GM21526 (cell line): ENCODE measurements around the gene SLC19A1.

ENCODE experiments used
- ATAC-seq: cut with Tn5 transposase; IDR thresholded peaks from one replicate; pipeline ENCODE4 v1.9.1; 2021; ENCODE audit warnings: moderate library complexity; ENCODE audit not compliant: unreplicated experiment, low FRiP score

SLC19A1 gene

DNA sequence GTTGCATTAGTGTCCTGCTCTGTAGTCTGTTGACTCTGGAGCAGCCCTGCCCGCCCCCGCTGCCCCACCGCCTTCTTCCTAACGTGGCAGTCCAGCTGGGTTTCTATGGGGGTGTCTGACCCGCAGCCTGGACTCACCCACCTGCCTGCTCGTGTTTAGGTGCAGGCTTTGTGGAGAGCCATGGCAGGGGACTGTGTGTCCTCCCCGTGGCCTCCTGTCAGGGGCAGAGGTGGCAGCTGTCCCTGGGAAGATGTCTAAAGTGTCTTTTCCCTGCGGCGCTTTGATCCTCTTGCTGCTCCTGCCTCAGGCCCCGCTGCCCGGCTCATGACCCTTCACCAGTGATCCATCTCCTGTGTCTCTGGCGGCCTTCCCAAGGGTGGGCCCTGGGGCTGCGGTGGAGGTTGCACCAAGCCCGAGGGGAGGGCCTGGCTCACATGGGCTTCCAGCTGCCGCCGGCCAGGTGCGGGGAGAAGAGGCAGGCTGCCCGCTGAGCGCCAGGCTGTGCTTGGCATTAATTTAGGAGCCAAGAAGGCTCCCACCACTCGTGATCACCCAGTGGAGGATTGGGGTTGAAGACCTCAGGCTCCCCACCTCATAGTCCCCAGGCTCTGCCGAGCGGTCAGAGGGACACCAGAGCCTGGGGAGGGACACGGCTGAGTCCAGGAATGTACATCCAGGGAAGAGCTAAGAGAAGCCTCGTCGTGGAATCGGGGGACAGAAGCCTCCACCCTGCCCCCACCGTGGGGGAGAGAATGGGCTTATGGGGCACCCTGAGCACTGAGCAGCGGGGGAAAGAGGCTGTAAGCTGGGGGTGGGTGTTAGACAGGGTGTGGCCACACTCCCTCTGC, 93.2 kb downstream of the SLC19A1 start:
- no peak for ATAC-seq

- ATAC-seq = no peak
These were observed 93.9 kb downstream of the SLC19A1 start for GRCh38 chr21:45448283-45448809.
